ENCODE results near the gene HPCAL4. TPM values are rescaled to one million over a fixed set of nuclear protein-coding genes. Genes with fewer than 3 reads are reported as not detected.

HPCAL4 gene
- total and polyA plus RNA-seq, 12 donors = 0.07 to 3.7 (median 0.22) TPM

GRCh38 chr1:39668111-39668510 lies 23.1 kb downstream of the HPCAL4 start:
- H3K27me3 ChIP-seq = peaks cover 0 to 30% (median 12%) of the 10 kb centered on the region in 7 donors
- peaks cover 0 to 9% (median 0%) of the 10 kb centered on the region in 9 donors for H3K36me3 ChIP-seq
- DNase-seq = peak; percentile 68 to 73
- intact Hi-C loops (cut with DNase I) = loop anchor here in 1 of 10 donors (10.0 kb wide), 1 partner anchor 47 kb away; no protein-coding TSS in a partner anchor
- ATAC-seq = peak; percentile 57 to 85 (median 78)
- TF ChIP-seq, protein P1, sequence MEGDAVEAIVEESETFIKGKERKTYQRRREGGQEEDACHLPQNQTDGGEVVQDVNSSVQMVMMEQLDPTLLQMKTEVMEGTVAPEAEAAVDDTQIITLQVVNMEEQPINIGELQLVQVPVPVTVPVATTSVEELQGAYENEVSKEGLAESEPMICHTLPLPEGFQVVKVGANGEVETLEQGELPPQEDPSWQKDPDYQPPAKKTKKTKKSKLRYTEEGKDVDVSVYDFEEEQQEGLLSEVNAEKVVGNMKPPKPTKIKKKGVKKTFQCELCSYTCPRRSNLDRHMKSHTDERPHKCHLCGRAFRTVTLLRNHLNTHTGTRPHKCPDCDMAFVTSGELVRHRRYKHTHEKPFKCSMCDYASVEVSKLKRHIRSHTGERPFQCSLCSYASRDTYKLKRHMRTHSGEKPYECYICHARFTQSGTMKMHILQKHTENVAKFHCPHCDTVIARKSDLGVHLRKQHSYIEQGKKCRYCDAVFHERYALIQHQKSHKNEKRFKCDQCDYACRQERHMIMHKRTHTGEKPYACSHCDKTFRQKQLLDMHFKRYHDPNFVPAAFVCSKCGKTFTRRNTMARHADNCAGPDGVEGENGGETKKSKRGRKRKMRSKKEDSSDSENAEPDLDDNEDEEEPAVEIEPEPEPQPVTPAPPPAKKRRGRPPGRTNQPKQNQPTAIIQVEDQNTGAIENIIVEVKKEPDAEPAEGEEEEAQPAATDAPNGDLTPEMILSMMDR (IDR thresholded peaks at IDR 0.05) = no peak
- 28 to 52% methylated on average over 3 of the region's 3 CpGs for WGBS, 2 donors
- H3K9me3 ChIP-seq = no peaks in the 10 kb centered on the region
- H3K4me3 ChIP-seq = no peak overlapping the region
- peaks cover 0 to 54% (median 34%) of the 10 kb centered on the region in 9 donors for H3K4me1 ChIP-seq
- H3K27ac ChIP-seq = peak overlapping the region in 5 of 10 donors; percentile 9 to 39 (median 31)

- TF ChIP-seq, protein P1 (IDR thresholded peaks at IDR 0.05) = no peak
- H3K27me3 ChIP-seq = peaks cover 0 to 17% (median 7%) of the 10 kb centered on the region in 7 donors
- H3K27ac ChIP-seq = no peak overlapping the region
- peaks cover 0 to 44% (median 28%) of the 10 kb centered on the region in 9 donors for H3K4me1 ChIP-seq
- ATAC-seq (no peak), DNase-seq (no peak)
- H3K4me3 ChIP-seq = no peak overlapping the region
- H3K36me3 ChIP-seq = peaks cover 0 to 9% (median 0%) of the 10 kb centered on the region in 9 donors
- H3K9me3 ChIP-seq = no peaks in the 10 kb centered on the region
- intact Hi-C loops (cut with DNase I) = loop anchor here in 1 of 10 donors (10.0 kb wide), 1 partner anchor 48 kb away; no protein-coding TSS in a partner anchor
- 86 to 87% methylated on average over 3 of the region's 3 CpGs for WGBS, 2 donors
These were observed 24.5 kb downstream of the HPCAL4 start for GRCh38 chr1:39666772-39667171.

DNA sequence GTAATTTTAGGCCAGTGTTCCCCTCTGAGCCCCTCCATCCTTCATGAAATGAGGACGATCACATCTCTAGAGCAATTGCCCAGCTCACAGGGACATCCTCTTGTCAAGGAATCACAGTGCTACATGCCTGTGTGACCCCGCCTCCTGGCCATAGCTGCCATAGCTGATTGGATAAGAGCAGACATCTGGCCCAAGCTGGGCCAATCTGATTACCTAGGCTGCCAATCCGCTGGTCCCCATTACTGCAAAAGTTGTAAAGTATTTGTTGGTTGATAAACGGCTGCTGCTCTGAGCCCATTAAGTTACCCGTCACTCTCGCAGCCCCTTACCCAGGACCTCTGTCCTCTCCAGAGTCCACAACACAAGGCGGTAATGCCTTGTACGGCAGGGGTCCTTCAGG lies 27.7 kb downstream of the HPCAL4 start:
- Histone ChIP-seq H3K36me3 (peaks cover 0 to 19% (median 0%) of the 10 kb centered on the region in 9 donors), H3K4me3 (no peak overlapping the region), H3K27me3 (no peaks in the 10 kb centered on the region), H3K9me3 (no peaks in the 10 kb centered on the region), H3K4me1 (peaks cover 0 to 13% (median 8%) of the 10 kb centered on the region in 9 donors), H3K27ac (no peak overlapping the region)
- intact Hi-C loops (cut with DNase I) = loop anchor here in 2 of 10 donors (5.0 to 10.0 kb wide), 2 partner anchors 49 to 51 kb away; no protein-coding TSS in a partner anchor
- DNase-seq = no peak
- TF ChIP-seq, protein P1 (IDR thresholded peaks at IDR 0.05) = no peak
- no peak for ATAC-seq
- 76 to 82% methylated on average over 8 of the region's 8 CpGs for WGBS, 2 donors

GRCh38 chr1:39662861-39663260 lies 28.4 kb downstream of the HPCAL4 start:
- ATAC-seq (no peak), DNase-seq (no peak)
- Histone ChIP-seq H3K27ac (no peak overlapping the region), H3K36me3 (peaks cover 0 to 19% (median 0%) of the 10 kb centered on the region in 9 donors), H3K4me3 (no peak overlapping the region), H3K27me3 (no peaks in the 10 kb centered on the region), H3K9me3 (no peaks in the 10 kb centered on the region), H3K4me1 (peaks cover 0 to 10% (median 3%) of the 10 kb centered on the region in 9 donors)
- intact Hi-C loops (cut with DNase I) = loop anchor here in 2 of 10 donors (5.0 to 10.0 kb wide), 2 partner anchors 49 to 52 kb away; no protein-coding TSS in a partner anchor
- TF ChIP-seq, protein P1 (IDR thresholded peaks at IDR 0.05) = no peak
- 76 to 80% methylated on average over 1 of the region's 1 CpG for WGBS, 2 donors

Data from heart right ventricle (tissue), 16 donors.